Measurements from ENCODE around the gene RASIP1. TPM values are rescaled to one million over a fixed set of nuclear protein-coding genes. Genes with fewer than 3 reads are reported as not detected.
"Not testable (repeated sequence)": the region's sequence is repeated elsewhere in the genome, so short reads cannot be mapped to it uniquely, and the experiment has no call there.

Gene RASIP1
- total RNA-seq, 4 donors from 2014 or later: 3.0 to 11.1 (median 7.0) TPM

DNA sequence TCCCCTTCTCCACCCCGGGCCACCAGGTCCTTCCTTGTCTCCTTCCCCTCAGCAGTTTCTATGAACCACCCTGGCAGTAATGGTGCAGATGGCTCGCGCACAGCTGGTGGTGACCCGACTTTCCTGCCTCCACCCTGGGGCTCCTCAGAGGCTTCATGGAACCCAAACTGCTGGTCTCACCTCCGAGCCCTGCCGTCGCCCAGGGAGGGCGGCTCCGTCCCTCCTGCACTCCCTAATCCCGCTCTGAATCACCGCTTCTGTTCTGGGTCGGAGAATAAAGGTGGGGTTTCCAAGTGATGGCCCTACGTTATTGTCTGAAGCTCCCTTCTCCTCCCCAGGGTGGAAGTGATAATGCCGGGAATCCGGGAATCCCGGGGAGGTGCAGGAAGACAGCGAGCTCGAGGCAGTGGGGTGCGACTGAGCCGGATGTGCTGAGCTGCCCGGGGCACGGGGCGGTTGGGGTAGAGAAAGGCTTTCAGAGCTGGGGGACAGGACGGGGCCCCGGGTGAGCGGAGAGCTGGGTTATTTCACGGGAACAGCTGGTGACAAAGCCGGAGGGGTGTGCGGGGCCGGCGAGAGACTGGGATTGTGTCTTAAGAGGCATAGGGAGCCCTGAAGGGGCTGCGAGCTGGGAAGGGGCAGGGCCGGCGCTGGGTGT, 43.9 kb downstream of the RASIP1 start:
- Histone ChIP-seq H3K4me1 (peaks cover 3 to 17% (median 11%) of the 10 kb centered on the region in 4 donors), H3K9me3 (no peaks in the 10 kb centered on the region), H3K4me3 (peak overlapping the region; percentile 8 to 59 (median 46)), H3K27me3 (peaks cover 3% of the 10 kb centered on the region), H3K27ac (peak overlapping the region; percentile 84 to 91 (median 87)), H3K36me3 (no peaks in the 10 kb centered on the region)
- WGBS, 2 donors (ENCODE audit: low coverage in 1 of 2): 0 to 8% methylated on average over 1 to 33 of the region's 34 CpGs
- intact Hi-C loops (cut with DNase I; ENCODE audit: low total_unique reads) (no loop called here), in situ Hi-C loops (cut with MboI; ENCODE audit: low pct_ligation_motif_present in 1 of 4, low pct_unique_long_range_greater_than_20kb in 1 of 4, low sequenced_read_pairs in 3 of 4) (no loop called here)
- DNase-seq: peak; percentile 41
- TF ChIP-seq POLR2AphosphoS5 (IDR thresholded peaks at IDR 0.05): peak in 1 of 3 donors; percentile 55
- TF ChIP-seq, protein P1, sequence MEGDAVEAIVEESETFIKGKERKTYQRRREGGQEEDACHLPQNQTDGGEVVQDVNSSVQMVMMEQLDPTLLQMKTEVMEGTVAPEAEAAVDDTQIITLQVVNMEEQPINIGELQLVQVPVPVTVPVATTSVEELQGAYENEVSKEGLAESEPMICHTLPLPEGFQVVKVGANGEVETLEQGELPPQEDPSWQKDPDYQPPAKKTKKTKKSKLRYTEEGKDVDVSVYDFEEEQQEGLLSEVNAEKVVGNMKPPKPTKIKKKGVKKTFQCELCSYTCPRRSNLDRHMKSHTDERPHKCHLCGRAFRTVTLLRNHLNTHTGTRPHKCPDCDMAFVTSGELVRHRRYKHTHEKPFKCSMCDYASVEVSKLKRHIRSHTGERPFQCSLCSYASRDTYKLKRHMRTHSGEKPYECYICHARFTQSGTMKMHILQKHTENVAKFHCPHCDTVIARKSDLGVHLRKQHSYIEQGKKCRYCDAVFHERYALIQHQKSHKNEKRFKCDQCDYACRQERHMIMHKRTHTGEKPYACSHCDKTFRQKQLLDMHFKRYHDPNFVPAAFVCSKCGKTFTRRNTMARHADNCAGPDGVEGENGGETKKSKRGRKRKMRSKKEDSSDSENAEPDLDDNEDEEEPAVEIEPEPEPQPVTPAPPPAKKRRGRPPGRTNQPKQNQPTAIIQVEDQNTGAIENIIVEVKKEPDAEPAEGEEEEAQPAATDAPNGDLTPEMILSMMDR (IDR thresholded peaks at IDR 0.05): no peak
- no peak for TF ChIP-seq EP300 (IDR thresholded peaks at IDR 0.05; ENCODE audit: low read depth)
- TF ChIP-seq POLR2A (IDR thresholded peaks at IDR 0.05): no peak

DNA sequence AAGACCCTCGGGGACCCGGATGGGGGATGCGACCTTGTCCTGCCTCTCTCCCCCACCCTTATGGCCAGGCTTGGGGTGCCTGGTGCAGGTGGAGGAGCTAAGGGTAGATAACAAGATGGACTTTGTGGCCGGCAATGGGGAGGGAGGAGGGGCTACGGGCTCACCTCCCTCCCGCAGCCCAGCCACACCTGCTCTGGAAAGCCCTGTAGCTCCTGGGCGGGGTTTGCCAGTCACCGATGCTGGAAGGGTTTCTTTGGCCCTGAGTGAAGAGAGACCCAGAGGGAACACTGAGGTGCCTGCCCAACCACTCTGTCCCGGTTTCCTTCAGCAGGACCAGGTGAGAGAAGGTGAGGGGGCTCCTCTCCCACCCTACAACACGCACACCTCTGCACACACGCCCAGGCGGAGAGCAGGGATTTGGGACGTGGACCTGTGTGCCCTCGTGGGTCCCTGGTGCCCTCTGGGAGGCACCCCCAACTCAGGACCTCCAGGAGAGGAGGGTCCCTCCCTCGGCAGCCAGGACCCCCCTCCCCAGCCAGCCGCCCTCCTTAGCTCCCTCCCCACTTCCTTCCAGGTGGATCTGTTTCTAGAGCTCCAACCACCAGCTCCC, 44.6 kb downstream of the RASIP1 start, which contains the start of gene FUT2:
Gene FUT2, plus strand, starts transcription at position 229 of the 610 bp plus-strand sequence. CDS start 6,986 bp downstream, outside the sequence.
- in situ Hi-C loops (cut with MboI; ENCODE audit: low pct_ligation_motif_present in 1 of 4, low pct_unique_long_range_greater_than_20kb in 1 of 4, low sequenced_read_pairs in 3 of 4): no loop called here
- intact Hi-C loops (cut with DNase I; ENCODE audit: low total_unique reads): no loop called here
- peak within 1 kb of the TSS; percentile 8 to 59 (median 46) for H3K4me3 ChIP-seq
- no peaks in the 10 kb centered on the region for H3K9me3 ChIP-seq
- TF ChIP-seq POLR2A (IDR thresholded peaks at IDR 0.05) (peak; percentile 97), EP300 (IDR thresholded peaks at IDR 0.05; ENCODE audit: low read depth) (no peak), POLR2AphosphoS5 (IDR thresholded peaks at IDR 0.05) (peak; percentile 88 to 97 (median 94))
- H3K36me3 ChIP-seq: no peaks in the 10 kb centered on the region
- DNase-seq: peak; percentile 90
- H3K27me3 ChIP-seq: peaks cover 3% of the 10 kb centered on the region
- H3K27ac ChIP-seq: peak within 1 kb of the TSS; percentile 84 to 91 (median 87)
- 26% methylated on average over 11 of the region's 16 CpGs; no CpG with 5 or more reads in 1 of the 2 donors for WGBS, 2 donors (ENCODE audit: low coverage in 1 of 2)
- peaks cover 3 to 17% (median 11%) of the 10 kb centered on the region in 4 donors for H3K4me1 ChIP-seq

DNA sequence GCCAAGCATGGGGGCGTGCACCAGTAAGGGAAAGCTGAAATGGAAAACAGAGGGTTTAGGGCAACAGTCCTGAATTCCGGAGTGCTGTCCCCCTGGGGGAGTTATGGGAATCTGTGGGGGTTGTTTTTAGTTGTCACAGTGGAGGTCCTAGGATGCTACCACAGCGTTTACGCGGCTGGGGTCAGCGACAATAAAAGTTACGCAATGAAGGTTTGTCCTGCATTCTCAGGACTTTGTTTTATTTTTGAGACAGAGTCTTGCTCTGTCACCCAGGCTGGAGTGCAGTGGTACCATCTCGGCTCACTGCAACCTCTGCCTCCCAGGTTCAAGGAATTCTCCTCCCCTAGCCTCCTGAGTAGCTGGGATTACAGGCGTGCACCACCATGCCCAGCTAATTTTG, 46.8 kb downstream of the RASIP1 start:
- WGBS, 2 donors (ENCODE audit: low coverage in 1 of 2): 92% methylated on average over 2 to 9 of the region's 9 CpGs
- DNase-seq; H3K4me3 ChIP-seq; H3K36me3 ChIP-seq; in situ Hi-C loops (cut with MboI; ENCODE audit: low pct_ligation_motif_present in 1 of 4, low pct_unique_long_range_greater_than_20kb in 1 of 4, low sequenced_read_pairs in 3 of 4); H3K27me3 ChIP-seq; H3K27ac ChIP-seq; H3K9me3 ChIP-seq; intact Hi-C loops (cut with DNase I; ENCODE audit: low total_unique reads): not testable (repeated sequence)
- H3K4me1 ChIP-seq: peaks cover 3 to 17% (median 11%) of the 10 kb centered on the region in 4 donors

DNA sequence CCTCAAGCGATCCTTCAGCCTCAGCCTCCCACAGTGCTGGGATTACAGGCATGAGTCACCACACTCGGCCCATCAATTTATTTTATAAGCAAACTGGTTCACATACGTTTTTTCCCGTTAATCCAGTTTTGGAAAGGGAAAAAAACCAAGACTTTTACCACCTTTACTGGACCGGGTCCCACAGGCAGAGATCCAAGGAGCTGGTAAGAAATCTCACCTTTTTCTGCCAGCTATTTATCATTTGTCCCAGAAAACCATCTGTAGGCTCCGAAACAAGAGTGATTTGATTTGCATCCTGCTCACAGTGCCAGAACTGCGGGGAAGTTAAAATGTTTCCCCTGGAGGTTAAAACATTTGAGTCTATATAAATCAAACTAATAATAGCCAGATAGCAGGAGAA, 51.0 kb downstream of the RASIP1 start:
- Histone ChIP-seq H3K27me3 (no peaks in the 10 kb centered on the region), H3K36me3 (no peaks in the 10 kb centered on the region), H3K4me3 (no peak overlapping the region), H3K9me3 (no peaks in the 10 kb centered on the region), H3K4me1 (peaks cover 0 to 2% (median under 1%) of the 10 kb centered on the region in 4 donors), H3K27ac (peak overlapping the region in 1 of 4 donors; percentile 43)
- DNase-seq: no peak
- in situ Hi-C loops (cut with MboI; ENCODE audit: low pct_ligation_motif_present in 1 of 4, low pct_unique_long_range_greater_than_20kb in 1 of 4, low sequenced_read_pairs in 3 of 4) (no loop called here), intact Hi-C loops (cut with DNase I; ENCODE audit: low total_unique reads) (no loop called here)
- 55 to 100% methylated on average over 3 to 7 of the region's 7 CpGs for WGBS, 2 donors (ENCODE audit: low coverage in 1 of 2)
- TF ChIP-seq POLR2AphosphoS5 (IDR thresholded peaks at IDR 0.05): no peak
- no peak for TF ChIP-seq EP300 (IDR thresholded peaks at IDR 0.05; ENCODE audit: low read depth)
- no peak for TF ChIP-seq POLR2A (IDR thresholded peaks at IDR 0.05)
- TF ChIP-seq, protein P1 (IDR thresholded peaks at IDR 0.05): no peak

DNA sequence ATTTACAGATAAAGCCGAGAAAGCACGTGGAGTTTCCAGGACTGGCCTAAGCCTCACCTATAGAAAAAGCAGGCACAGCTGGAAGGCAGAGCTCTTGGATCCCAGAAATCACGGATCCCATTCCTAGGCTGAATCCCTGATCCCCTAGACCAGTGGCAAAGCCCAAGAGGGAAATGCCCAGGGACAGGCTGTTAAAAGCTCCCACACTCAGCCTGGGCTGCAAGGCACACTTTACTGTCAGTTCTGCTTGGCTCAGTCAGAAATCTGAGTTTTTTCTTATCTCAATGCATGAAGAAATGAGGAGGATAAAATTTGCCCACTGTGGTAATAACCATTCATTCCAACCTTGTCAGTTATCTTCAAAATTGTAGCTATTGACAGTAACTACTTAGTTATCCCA, 52.6 kb downstream of the RASIP1 start:
- DNase-seq: no peak
- Histone ChIP-seq H3K36me3 (no peaks in the 10 kb centered on the region), H3K4me3 (no peak overlapping the region), H3K4me1 (peaks cover 0 to 5% (median 2%) of the 10 kb centered on the region in 4 donors), H3K27me3 (no peaks in the 10 kb centered on the region), H3K27ac (no peak overlapping the region), H3K9me3 (no peaks in the 10 kb centered on the region)
- in situ Hi-C loops (cut with MboI; ENCODE audit: low pct_ligation_motif_present in 1 of 4, low pct_unique_long_range_greater_than_20kb in 1 of 4, low sequenced_read_pairs in 3 of 4): no loop called here
- TF ChIP-seq POLR2A (IDR thresholded peaks at IDR 0.05) (no peak), EP300 (IDR thresholded peaks at IDR 0.05; ENCODE audit: low read depth) (no peak), POLR2AphosphoS5 (IDR thresholded peaks at IDR 0.05) (no peak)
- TF ChIP-seq, protein P1 (IDR thresholded peaks at IDR 0.05): no peak
- WGBS, 2 donors (ENCODE audit: low coverage in 1 of 2): 81% methylated on average over 3 of the region's 3 CpGs; no CpG with 5 or more reads in 1 of the 2 donors
- intact Hi-C loops (cut with DNase I; ENCODE audit: low total_unique reads): no loop called here

DNA sequence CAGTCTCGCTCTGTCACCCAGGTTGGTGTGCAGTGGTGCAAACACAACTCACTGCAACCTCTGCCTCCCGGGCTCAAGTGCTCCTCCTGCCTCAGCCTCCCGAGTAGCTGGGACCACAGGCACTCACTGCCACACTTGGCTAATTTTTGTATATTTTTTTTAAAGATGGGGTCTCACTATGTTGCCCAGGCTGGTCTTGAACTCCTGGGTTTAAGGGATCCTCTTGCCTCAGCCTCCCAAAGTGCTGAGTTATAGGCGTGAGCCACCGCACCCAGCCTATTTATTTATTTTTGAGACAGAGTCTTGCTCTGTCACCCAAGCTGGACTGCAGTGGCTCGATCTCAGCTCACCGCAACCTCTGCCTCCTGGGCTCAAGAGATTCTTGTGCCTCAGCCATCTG, 53.8 kb downstream of the RASIP1 start:
- H3K9me3 ChIP-seq; H3K27me3 ChIP-seq; H3K4me1 ChIP-seq; H3K27ac ChIP-seq; DNase-seq; H3K36me3 ChIP-seq; H3K4me3 ChIP-seq; in situ Hi-C loops (cut with MboI; ENCODE audit: low pct_ligation_motif_present in 1 of 4, low pct_unique_long_range_greater_than_20kb in 1 of 4, low sequenced_read_pairs in 3 of 4); intact Hi-C loops (cut with DNase I; ENCODE audit: low total_unique reads): not testable (repeated sequence)
- 89 to 95% methylated on average over 4 to 7 of the region's 7 CpGs for WGBS, 2 donors (ENCODE audit: low coverage in 1 of 2)

Data from transverse colon (tissue), 4 donors.